Common myeloid progenitor, CD34-positive (primary cell): ENCODE data around the gene CLSTN2.

Source experiments
- CTCF ChIA-PET: fragments of 350-600 bp; sonication (Branson Sonifier 250); formaldehyde crosslinking; loops from one replicate; lab custom pipeline; 2021; ENCODE audit warnings: antibody characterized with exemption; lab: Charles Lee
- POLR2A ChIA-PET: fragments of 350-600 bp; sonication (Branson Sonifier 250); formaldehyde crosslinking; loops from one replicate; lab custom pipeline; 2021; ENCODE audit warnings: antibody characterized with exemption; lab: Charles Lee
- DNase-seq, 3 donors: peaks; one replicate each; pipeline versions ENCODE4 v3.0.0 to v3.0.0-alpha.2; 2013
- H3K27ac ChIP-seq, 2 experiments: 1 replicate in 1 of 2; 2 replicates in 1 of 2; pipeline ENCODE4 v1.7.0; 2013; ENCODE audit warnings: inconsistent platforms in 2 of 2, low read length in 2 of 2, mild to moderate bottlenecking in 2 of 2, low read depth in 1 of 2, moderate library complexity in 1 of 2; ENCODE audit not compliant: severe bottlenecking in 2 of 2, insufficient read depth in 1 of 2, poor library complexity in 1 of 2
- H3K27me3 ChIP-seq, 5 experiments: replicated peaks in 2 of 5; 1 replicate in 3 of 5; 2 replicates in 2 of 5; pipeline versions ENCODE4 v1.6.1 to v1.7.0; 2013; ENCODE audit warnings: low read length in 4 of 5, mild to moderate bottlenecking in 2 of 5, moderate library complexity in 2 of 5, inconsistent platforms in 1 of 5; ENCODE audit not compliant: insufficient read depth in 5 of 5, control insufficient read depth in 4 of 5
- H3K36me3 ChIP-seq, 4 experiments: 1 replicate in 2 of 4; 2 replicates in 2 of 4; pipeline versions ENCODE4 v1.6.1 to v1.7.0; 2013; ENCODE audit warnings: low read length in 3 of 4, control low read depth in 1 of 4, mild to moderate bottlenecking in 1 of 4; ENCODE audit not compliant: control insufficient read depth in 4 of 4, insufficient read depth in 4 of 4
- H3K4me1 ChIP-seq, 4 experiments: 1 replicate in 3 of 4; 2 replicates in 1 of 4; pipeline versions ENCODE4 v1.6.1 to v1.7.1; 2013; ENCODE audit warnings: low read length in 3 of 4, mild to moderate bottlenecking in 3 of 4, control low read depth in 1 of 4, inconsistent platforms in 1 of 4, moderate library complexity in 1 of 4; ENCODE audit not compliant: control insufficient read depth in 4 of 4, insufficient read depth in 4 of 4; ENCODE audit errors: control extremely low read depth in 1 of 4
- H3K4me3 ChIP-seq, 7 experiments: 1 replicate in 4 of 7; 2 replicates in 3 of 7; pipeline versions ENCODE4 v1.5.1 to v1.7.0; 2013; ENCODE audit warnings: mild to moderate bottlenecking in 7 of 7, low read length in 6 of 7, moderate library complexity in 6 of 7, inconsistent platforms in 2 of 7, low read depth in 2 of 7, control low read depth in 1 of 7; ENCODE audit not compliant: insufficient read depth in 4 of 7, control insufficient read depth in 1 of 7; ENCODE audit errors: extremely low read depth in 1 of 7
- H3K9me3 ChIP-seq, 5 experiments: 1 replicate in 4 of 5; 2 replicates in 1 of 5; pipeline versions ENCODE4 v1.6.1 to v1.7.1; 2013; ENCODE audit warnings: low read length in 4 of 5, mild to moderate bottlenecking in 2 of 5, inconsistent platforms in 1 of 5, low read depth in 1 of 5, moderate library complexity in 1 of 5; ENCODE audit not compliant: control insufficient read depth in 4 of 5, insufficient read depth in 2 of 5; ENCODE audit errors: control extremely low read depth in 1 of 5
- WGBS: methylation state at CpG from one replicate; pipeline ENCODE4 v1.1.5; 2013; ENCODE audit not compliant: insufficient coverage; 5-methylcytosine and 5-hydroxymethylcytosine counted together

The CLSTN2 gene

DNA sequence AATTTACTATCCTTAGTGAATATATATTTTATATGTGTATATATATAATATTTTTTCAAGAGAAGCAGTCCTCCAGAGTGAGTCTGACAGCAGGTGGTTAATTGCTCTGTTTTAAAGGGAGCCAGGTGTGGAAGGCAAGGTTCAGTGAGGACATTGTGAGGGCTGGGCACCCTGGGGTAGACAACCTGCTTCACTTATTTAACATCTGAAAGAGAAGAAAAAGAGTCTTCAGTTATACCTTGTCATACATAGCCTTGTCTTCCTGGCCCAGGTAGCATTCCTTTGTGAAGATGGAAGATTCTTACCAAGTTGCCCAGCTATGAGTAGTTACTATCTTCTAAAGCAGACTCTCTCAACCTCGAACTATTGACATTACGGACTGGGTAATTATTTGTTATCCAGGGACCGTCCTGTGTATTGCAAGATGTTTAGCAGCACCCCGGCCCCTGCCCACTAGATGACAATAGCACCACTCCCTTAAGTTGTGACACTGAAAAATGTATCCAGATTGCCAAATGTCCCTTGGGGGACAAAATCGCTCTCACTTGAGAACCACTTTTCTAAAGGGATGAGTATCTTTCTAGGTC is 406.9 kb downstream of the CLSTN2 start:
- DNase-seq: no peak
- POLR2A ChIA-PET: no interaction called here
- 98% methylated on average over 5 of the region's 5 CpGs for WGBS

DNA sequence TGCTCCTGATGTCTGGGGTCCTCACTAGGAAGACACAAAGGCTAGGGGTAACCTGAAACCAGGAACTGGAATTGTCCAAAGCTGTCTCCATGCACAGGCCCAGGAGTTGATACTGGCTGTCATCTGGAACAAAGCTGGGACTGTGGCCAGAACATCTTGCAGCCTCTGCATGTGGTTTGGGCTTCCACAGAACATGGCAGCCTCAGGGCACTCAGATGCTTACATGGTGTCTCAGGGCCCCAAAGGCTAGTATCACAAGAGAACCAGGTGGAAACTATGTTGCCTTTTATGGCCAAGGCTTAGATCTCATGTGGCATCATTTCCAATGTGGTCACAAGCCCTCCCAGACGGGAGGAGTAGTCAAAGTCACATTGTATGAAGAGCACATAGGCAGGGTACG is 407.7 kb downstream of the CLSTN2 start:
- Histone ChIP-seq H3K36me3 (no peaks in the 10 kb centered on the region), H3K27me3 (peaks cover 0 to 3% (median 0%) of the 10 kb centered on the region in 5 experiments), H3K9me3 (no peaks in the 10 kb centered on the region), H3K4me3 (no peak overlapping the region), H3K4me1 (no peaks in the 10 kb centered on the region), H3K27ac (no peak overlapping the region)
- DNase-seq: no peak
- POLR2A ChIA-PET: no interaction called here
- WGBS: 94% methylated on average over 2 of the region's 2 CpGs
- CTCF ChIA-PET: no interaction called here

More for the DNA sequence above, 406.9 kb downstream of the CLSTN2 start:
- peaks cover 0 to 3% (median 0%) of the 10 kb centered on the region in 5 experiments for H3K27me3 ChIP-seq
- no peaks in the 10 kb centered on the region for H3K36me3 ChIP-seq
- H3K27ac ChIP-seq: no peak overlapping the region
- no peaks in the 10 kb centered on the region for H3K9me3 ChIP-seq
- CTCF ChIA-PET: no interaction called here
- H3K4me1 ChIP-seq: no peaks in the 10 kb centered on the region
- H3K4me3 ChIP-seq: no peak overlapping the region

DNA sequence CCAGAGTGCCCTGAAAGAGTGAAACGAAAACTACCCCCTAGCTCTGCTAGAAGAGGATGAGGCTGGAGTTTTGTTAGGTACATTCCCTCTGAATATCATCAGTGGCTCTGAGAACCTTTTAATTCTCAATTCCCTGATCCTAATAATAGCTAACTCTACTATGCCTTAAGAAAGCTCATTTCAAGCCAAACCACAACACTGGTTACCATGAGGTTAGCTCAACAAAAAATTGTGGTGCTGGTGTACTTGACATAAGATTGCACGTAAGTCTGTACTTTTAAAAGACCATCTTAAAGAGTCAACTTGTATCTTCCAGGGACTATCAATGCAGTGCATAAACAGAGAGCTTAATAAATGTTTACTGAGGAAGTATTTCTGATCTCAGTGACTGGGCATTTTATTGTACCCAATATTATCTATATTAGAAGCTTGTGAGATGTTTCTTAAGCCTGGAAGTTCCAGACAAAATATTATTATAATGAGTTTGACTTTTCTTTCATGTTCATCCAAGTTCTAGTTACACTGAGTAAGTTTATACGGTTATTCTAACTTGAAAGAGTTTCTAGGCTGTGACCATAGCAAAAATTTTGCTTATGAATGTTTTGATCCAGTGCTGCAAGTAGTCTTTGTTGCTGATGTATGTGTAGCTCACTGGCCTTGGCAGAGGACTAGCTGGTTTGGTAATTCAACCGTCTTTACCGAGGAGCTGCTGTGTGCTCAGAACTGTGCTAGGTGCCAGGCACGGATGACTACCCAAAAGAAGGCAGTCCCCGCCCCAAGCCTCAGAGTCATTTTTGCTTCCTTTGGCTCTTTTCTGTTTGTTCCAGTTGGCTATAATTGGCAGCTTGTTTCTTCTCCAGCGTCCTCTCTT is 408.5 kb downstream of the CLSTN2 start:
- CTCF ChIA-PET: interaction anchor here (0.6 kb wide), 1 partner anchor 68 kb away, joined by 3 read pairs; no protein-coding TSS in a partner anchor
- POLR2A ChIA-PET: no interaction called here
- no peak for DNase-seq
- Histone ChIP-seq H3K27me3 (peaks cover 0 to 3% (median 0%) of the 10 kb centered on the region in 5 experiments), H3K27ac (no peak overlapping the region), H3K4me1 (no peaks in the 10 kb centered on the region), H3K4me3 (no peak overlapping the region), H3K36me3 (no peaks in the 10 kb centered on the region), H3K9me3 (peaks cover 0 to 3% (median 0%) of the 10 kb centered on the region in 5 experiments)
- 97% methylated on average over 6 of the region's 8 CpGs for WGBS

DNA sequence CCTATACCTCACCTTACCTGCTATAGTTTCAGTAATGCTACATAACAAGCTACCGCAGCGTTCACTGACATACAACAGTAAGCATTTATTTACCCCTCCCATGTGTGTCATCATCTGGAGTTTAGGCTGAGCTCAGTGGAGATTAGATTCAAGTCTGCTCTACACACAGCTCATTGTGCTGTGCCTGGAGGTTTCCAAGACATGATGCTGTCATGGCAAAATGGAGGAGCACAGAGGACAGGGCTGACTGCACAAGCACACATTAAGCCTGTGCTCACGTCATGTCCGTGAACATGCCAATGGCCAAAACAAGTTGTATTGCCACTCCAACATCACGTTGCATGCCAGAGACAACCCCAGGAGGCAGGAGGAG is 409.1 kb downstream of the CLSTN2 start:
- Histone ChIP-seq H3K27ac (no peak overlapping the region), H3K9me3 (peaks cover 0 to 4% (median 0%) of the 10 kb centered on the region in 5 experiments), H3K4me1 (no peaks in the 10 kb centered on the region), H3K4me3 (no peak overlapping the region), H3K36me3 (no peaks in the 10 kb centered on the region), H3K27me3 (peaks cover 0 to 3% (median 0%) of the 10 kb centered on the region in 5 experiments)
- CTCF ChIA-PET: interaction anchor here (0.6 kb wide), 1 partner anchor 69 kb away, joined by 3 read pairs; no protein-coding TSS in a partner anchor
- POLR2A ChIA-PET: interaction anchor here (0.6 kb wide), 1 partner anchor 504 kb away, joined by 4 read pairs; no protein-coding TSS in a partner anchor
- 100% methylated on average over 1 of the region's 5 CpGs for WGBS
- DNase-seq: no peak

DNA sequence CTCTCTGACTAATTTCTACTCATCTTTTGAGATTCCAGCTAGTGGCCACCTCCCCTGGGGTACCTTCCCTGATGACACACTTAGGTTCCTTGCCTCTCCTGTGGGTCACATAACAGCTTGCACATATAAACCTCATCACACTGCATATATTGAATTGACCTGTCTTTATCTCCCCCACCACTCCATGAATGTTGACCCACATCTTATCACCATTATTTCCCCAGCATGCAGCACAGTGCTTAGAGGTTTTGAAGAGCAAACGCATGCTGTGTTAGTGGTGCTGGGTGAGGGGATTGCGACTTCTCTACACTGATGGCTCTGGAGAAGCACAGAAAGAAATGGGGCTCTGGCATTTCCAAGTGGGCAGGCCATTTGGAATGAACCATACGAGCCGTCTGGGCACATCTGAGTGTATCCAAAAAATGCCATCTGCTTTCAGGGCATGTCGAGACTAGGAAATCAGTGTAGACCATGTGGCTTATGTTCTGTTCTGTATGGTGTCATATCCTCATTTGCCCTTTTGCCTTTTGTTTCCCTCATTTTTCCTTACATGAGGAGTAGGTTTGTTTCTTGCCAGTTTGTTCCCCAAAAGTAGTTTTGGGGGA is 409.7 kb downstream of the CLSTN2 start:
- Histone ChIP-seq H3K27ac (no peak overlapping the region), H3K36me3 (no peaks in the 10 kb centered on the region), H3K4me3 (no peak overlapping the region), H3K9me3 (peaks cover 0 to 4% (median 0%) of the 10 kb centered on the region in 5 experiments), H3K4me1 (no peaks in the 10 kb centered on the region), H3K27me3 (peaks cover 0 to 3% (median 0%) of the 10 kb centered on the region in 5 experiments)
- no peak for DNase-seq
- POLR2A ChIA-PET: interaction anchor here (0.6 kb wide), 1 partner anchor 504 kb away, joined by 4 read pairs; no protein-coding TSS in a partner anchor
- 95% methylated on average over 5 of the region's 5 CpGs for WGBS
- CTCF ChIA-PET: no interaction called here

DNA sequence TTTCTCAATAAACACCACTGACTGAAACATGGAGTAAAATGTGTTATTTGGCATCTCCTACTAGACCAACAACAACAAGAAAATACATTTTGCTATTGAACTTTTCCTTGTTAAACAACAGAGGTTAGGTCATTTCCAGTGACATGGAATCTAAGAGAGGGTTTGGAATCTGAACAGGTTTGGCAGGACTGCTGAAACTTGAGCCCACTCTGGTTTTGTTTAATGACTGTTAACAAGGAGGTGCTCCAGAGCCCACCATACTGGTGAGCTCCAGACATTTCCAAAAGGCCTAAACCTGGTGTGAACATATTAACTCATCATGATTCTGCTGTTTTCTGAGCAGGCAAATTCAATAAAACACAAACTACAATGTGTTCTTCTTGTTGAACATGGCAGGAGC is 412.2 kb downstream of the CLSTN2 start:
- no peak for DNase-seq
- peaks cover 0 to 4% (median 2%) of the 10 kb centered on the region in 5 experiments for H3K9me3 ChIP-seq
- POLR2A ChIA-PET: no interaction called here

More for the DNA sequence above, 412.2 kb downstream of the CLSTN2 start:
- no peak overlapping the region for H3K27ac ChIP-seq
- H3K4me3 ChIP-seq: no peak overlapping the region
- H3K27me3 ChIP-seq: peaks cover 0 to 1% (median 0%) of the 10 kb centered on the region in 5 experiments
- H3K36me3 ChIP-seq: no peaks in the 10 kb centered on the region
- CTCF ChIA-PET: interaction anchor here (1.3 kb wide), 1 partner anchor 26 kb away, joined by 3 read pairs; no protein-coding TSS in a partner anchor
- H3K4me1 ChIP-seq: no peaks in the 10 kb centered on the region
